Cardiac muscle cell (in vitro differentiated cells and primary cell): ENCODE measurements around the gene SGCE. TPM values are rescaled to one million over a fixed set of nuclear protein-coding genes. Genes with fewer than 3 reads are reported as not detected.
A peak's percentile ranks its signal among the peaks of the same experiment; 100 is the strongest.

Source experiments
- DNase-seq, 2 donors: peaks; one replicate each; pipeline versions ENCODE4 v3.0.0 to v3.0.0-alpha.2; 2010 to 2017; ENCODE audit warnings: low read depth in 1 of 2, low spot score in 1 of 2
- H3K27ac ChIP-seq: fragments of 200-600 bp; sonication (generic); 2 replicates; pipeline ENCODE4 v1.5.1; 2016
- H3K27me3 ChIP-seq: fragments of 200-600 bp; sonication (generic); 2 replicates; pipeline ENCODE4 v1.6.0; 2016; ENCODE audit warnings: control low read depth
- H3K36me3 ChIP-seq: fragments of 200-600 bp; sonication (generic); 2 replicates; pipeline ENCODE4 v1.5.1; 2016; ENCODE audit warnings: control low read depth
- H3K4me1 ChIP-seq: fragments of 200-600 bp; sonication (generic); 2 replicates; pipeline ENCODE4 v1.8.1; 2017; ENCODE audit warnings: low read depth, mild to moderate bottlenecking, mixed run types
- H3K4me3 ChIP-seq: fragments of 200-600 bp; sonication (generic); 2 replicates; pipeline ENCODE4 v1.5.1; 2016; ENCODE audit warnings: mild to moderate bottlenecking
- H3K9me3 ChIP-seq: fragments of 200-600 bp; sonication (generic); 2 replicates; pipeline ENCODE4 v1.5.1; 2017; ENCODE audit warnings: low read depth, mild to moderate bottlenecking, control low read depth
- polyA plus RNA-seq: library from polyadenylated mRNA; unstranded; fragments of >200 nt; fragmentation: Nextera tagmentation; extraction: Ambion mirVana; gene quantifications from 2 replicates; pipeline ENCODE4 v1.2.1, GENCODE V29; 2016
- total RNA-seq: library from RNA; depleted of rRNA; stranded (reverse); fragments of >200 nt; gene quantifications from 2 replicates; pipeline ENCODE4 v1.2.3, GENCODE V29; 2016
- TF ChIP-seq, protein P1 (sequence below): IDR thresholded peaks from 2 replicates; pipeline ENCODE4 v1.5.1; 2012; ENCODE audit warnings: low read depth, mild to moderate bottlenecking, low read length

The SGCE gene
- total and polyA plus RNA-seq, 2 experiments from 2014 or later, result 48.8 to 65.0 TPM

DNA sequence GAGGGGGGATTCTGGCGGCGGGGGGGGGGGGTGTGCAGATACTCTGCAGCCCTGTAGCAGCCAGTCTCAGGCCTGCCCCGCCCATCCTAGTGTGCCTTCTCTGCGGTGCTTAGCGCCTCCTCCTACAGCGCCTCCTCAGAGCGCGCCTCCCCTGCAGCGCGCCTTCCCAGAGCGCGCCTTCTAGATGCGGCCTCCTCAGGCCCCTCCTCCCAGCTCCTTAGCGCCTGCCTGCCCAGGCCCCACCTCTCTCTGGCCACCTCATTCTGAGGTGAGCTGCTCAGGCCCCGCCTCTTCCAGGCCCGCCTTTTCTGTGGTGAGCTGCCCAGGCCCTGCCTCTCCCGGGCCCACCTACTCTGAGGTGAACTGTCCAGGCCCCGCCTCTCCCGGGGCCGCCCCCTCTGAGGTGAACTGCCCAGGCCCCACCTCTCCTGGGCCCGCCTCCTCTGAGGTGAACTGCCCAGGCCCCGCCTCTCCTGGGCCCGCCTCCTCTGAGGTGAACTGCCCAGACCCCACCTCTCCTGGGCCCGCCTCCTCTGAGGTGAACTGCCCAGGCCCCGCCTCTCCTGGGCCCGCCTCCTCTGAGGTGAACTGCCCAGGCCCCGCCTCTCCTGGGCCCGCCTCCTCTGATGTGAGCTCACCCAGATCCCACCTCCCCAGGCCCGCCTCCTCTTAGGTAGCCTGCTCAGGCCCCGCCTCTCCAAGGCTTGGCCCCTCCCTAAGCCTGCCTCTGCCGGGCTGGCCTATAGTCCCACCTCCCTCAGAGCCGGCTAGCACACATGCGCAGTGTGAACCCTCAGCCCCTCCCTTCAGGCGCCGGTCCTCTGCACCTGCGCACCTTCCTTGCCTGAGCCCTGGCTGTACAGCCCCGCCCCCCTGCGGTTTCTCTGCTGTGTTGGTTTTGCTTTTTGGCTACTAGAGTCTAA lies 2.1 kb upstream of the SGCE start:
- peak overlapping the region; percentile 51 for H3K4me3 ChIP-seq
- H3K4me1 ChIP-seq, result peaks cover 3% of the 10 kb centered on the region
- TF ChIP-seq, protein P1, sequence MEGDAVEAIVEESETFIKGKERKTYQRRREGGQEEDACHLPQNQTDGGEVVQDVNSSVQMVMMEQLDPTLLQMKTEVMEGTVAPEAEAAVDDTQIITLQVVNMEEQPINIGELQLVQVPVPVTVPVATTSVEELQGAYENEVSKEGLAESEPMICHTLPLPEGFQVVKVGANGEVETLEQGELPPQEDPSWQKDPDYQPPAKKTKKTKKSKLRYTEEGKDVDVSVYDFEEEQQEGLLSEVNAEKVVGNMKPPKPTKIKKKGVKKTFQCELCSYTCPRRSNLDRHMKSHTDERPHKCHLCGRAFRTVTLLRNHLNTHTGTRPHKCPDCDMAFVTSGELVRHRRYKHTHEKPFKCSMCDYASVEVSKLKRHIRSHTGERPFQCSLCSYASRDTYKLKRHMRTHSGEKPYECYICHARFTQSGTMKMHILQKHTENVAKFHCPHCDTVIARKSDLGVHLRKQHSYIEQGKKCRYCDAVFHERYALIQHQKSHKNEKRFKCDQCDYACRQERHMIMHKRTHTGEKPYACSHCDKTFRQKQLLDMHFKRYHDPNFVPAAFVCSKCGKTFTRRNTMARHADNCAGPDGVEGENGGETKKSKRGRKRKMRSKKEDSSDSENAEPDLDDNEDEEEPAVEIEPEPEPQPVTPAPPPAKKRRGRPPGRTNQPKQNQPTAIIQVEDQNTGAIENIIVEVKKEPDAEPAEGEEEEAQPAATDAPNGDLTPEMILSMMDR, result no peak
- no peaks in the 10 kb centered on the region for H3K36me3 ChIP-seq
- DNase-seq, result peak; percentile 95 to 97
- peaks cover 12% of the 10 kb centered on the region for H3K27me3 ChIP-seq
- H3K9me3 ChIP-seq, result no peaks in the 10 kb centered on the region
- H3K27ac ChIP-seq, result peak overlapping the region; percentile 65

DNA sequence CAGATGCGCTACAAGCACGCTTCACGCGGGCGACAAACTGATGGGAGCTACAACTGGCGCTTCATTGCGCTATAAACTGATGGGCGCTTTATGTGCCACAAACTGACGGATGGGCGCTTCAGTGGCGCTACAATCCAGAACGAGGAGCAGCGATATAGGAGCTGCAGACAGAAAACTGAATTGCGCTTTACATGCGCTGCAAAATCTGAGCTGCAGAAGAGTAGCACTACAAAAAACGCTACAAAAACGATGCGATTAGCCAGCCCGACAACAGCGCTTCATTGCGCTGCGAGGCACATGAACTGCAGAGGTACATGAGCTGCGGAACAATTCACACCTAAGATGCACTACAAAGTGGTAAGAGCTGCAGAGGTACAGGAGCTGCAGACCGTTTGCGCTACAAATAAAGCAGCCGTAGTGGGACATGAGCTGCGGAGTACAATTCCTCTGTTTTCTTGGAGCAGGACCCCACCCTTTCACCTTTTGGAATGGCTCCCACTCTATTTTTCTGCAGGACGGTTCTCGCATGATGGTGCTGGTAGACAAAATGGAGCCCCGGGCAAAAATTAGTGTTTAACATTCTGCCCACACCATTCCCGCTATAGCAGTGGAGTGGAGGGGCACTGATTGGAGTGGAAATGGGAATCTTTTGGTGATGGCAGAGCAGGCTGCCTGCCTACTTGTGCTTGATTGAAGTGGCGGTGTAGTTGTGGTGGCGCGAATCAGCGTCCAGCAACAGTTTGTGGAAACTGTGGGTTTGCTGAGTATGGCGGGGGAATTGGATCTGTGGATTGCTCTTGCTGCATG lies 1.2 kb upstream of the SGCE start:
- Histone ChIP-seq H3K27ac (peak overlapping the region; percentile 65), H3K4me1 (peaks cover 3% of the 10 kb centered on the region), H3K36me3 (no peaks in the 10 kb centered on the region), H3K27me3 (peaks cover 12% of the 10 kb centered on the region), H3K9me3 (no peaks in the 10 kb centered on the region), H3K4me3 (peak overlapping the region; percentile 51)
- TF ChIP-seq, protein P1, result no peak
- DNase-seq, result peak; percentile 33 to 47

DNA sequence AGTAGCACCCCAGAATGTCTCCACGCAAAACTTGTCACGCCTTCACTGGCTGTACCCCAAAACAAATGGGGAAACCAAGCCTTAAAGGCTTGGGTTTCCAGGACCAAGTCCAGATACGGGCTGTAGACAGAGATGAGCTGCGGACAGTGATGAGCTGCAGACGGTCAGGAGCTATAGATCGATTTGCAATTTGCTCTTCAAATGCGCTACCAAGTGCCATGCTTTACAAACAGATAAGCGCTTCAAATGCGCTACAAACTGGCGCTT lies 658 bp upstream of the SGCE start:
- H3K27me3 ChIP-seq, result peaks cover 12% of the 10 kb centered on the region
- H3K9me3 ChIP-seq, result no peaks in the 10 kb centered on the region
- TF ChIP-seq, protein P1, result no peak
- peak overlapping the region; percentile 51 for H3K4me3 ChIP-seq
- no peaks in the 10 kb centered on the region for H3K36me3 ChIP-seq
- no peak for DNase-seq
- H3K4me1 ChIP-seq, result peaks cover 3% of the 10 kb centered on the region
- no peak overlapping the region for H3K27ac ChIP-seq

DNA sequence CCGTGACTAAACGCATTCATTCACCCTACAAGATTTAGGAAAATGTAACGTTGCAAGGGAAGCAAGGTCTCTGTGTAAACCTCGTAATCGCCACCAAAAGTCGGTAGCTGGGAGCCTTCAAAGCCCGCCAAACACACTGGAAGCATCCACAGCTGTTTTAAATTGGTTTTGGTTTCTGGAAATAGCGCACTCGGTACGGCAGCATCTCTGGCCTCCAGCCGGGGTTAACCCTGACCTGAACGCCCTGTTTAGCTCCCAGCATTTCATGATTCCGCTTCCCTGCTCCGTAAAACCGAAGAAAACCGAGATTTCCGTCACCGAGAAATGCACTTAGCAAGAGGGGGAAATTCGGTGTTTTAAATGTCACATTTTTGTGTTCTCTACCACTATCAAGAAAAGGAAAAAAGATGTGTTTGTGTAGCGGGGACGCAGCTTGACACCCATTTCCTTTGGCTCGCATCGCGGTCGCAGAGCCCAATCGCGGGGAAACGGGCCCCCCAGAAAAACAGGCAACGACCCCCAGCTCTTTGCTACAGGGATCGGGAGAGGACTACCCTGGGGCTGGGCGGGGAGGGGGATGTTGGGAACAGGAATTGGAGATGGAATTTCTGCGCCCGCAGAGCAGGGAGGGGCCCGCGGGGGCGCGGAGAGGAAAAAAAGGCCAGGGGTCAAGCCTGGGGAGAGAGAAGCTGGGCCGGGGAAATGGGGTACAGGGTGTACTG lies 646 bp downstream of the SGCE start:
- no peaks in the 10 kb centered on the region for H3K36me3 ChIP-seq
- DNase-seq, result peak; percentile 39 to 65
- peaks cover 4% of the 10 kb centered on the region for H3K4me1 ChIP-seq
- TF ChIP-seq, protein P1, result no peak
- peaks cover 12% of the 10 kb centered on the region for H3K27me3 ChIP-seq
- peak overlapping the region; percentile 51 for H3K4me3 ChIP-seq
- no peaks in the 10 kb centered on the region for H3K9me3 ChIP-seq
- H3K27ac ChIP-seq, result peak overlapping the region; percentile 11

DNA sequence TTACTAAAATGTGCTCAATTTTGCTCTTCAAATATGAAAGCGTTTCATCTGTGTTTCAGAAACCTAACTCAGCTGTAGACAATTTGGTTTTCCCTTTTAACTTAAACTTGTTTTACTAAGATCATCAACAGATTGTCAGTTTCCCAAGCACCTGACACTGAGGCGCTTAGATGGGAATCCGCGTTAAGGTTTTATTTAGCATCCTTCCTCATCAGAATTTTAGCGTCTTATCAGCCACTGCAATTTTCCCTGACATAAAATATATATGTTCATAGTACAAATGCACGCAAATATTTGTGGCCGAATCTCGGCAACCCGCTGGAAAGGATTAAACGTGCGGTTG lies 1.2 kb downstream of the SGCE start:
- Histone ChIP-seq H3K27ac (no peak overlapping the region), H3K4me1 (peaks cover 10% of the 10 kb centered on the region), H3K4me3 (peak overlapping the region; percentile 51), H3K36me3 (no peaks in the 10 kb centered on the region), H3K9me3 (no peaks in the 10 kb centered on the region), H3K27me3 (peaks cover 12% of the 10 kb centered on the region)
- DNase-seq, result no peak
- TF ChIP-seq, protein P1, result no peak
